HepG2 (cell line): ENCODE results near the gene OBSL1. TPM values are rescaled to one million over a fixed set of nuclear protein-coding genes. Genes with fewer than 3 reads are reported as not detected.

Source experiments
- CENPT ChIP-seq: sonication (generic); formaldehyde crosslinking; IDR thresholded peaks from 2 replicates; pipeline ENCODE4 v1.8.0; 2022; ENCODE audit warnings: low read depth, mild to moderate bottlenecking, moderate library complexity, missing genetic modification reagents
- EED ChIP-seq: sonication (generic); formaldehyde crosslinking; IDR thresholded peaks from 2 replicates; pipeline ENCODE4 v1.5.0; 2020; ENCODE audit warnings: mild to moderate bottlenecking, missing genetic modification reagents
- GATA4 ChIP-seq: sonication (generic); IDR thresholded peaks from 2 replicates; pipeline ENCODE4 v1.6.1; 2016; ENCODE audit warnings: antibody characterized with exemption, low read depth, borderline replicate concordance
- GTF2F1 ChIP-seq: fragments of 150-350 bp; IDR thresholded peaks from 2 replicates; pipeline ENCODE4 v1.6.1; 2014; ENCODE audit warnings: low read length
- HDAC2 ChIP-seq: sonication (generic); formaldehyde crosslinking; IDR thresholded peaks from 2 replicates; pipeline ENCODE4 v1.4.0; 2020; ENCODE audit warnings: missing genetic modification reagents
- KDM4B ChIP-seq: sonication (generic); formaldehyde crosslinking; IDR thresholded peaks from 2 replicates; pipeline ENCODE4 v1.4.0; 2020; ENCODE audit warnings: missing genetic modification reagents
- MAZ ChIP-seq, 2 experiments: sonication (generic) in 1 of 2; formaldehyde crosslinking in 1 of 2; IDR thresholded peaks; 2 replicates each; pipeline versions ENCODE4 v1.5.0 to v1.6.1; 2012 to 2020; ENCODE audit warnings: low read depth in 2 of 2, mild to moderate bottlenecking in 2 of 2, borderline replicate concordance in 1 of 2, improper control_type of control experiment in 1 of 2, low read length in 1 of 2, missing genetic modification reagents in 1 of 2, moderate library complexity in 1 of 2
- MBNL3 ChIP-seq: fragments of 250-450 bp; sonication (Bioruptor Pico); conservative IDR thresholded peaks from 2 replicates; pipeline ENCODE4 v1.8.0; 2022; ENCODE audit warnings: mild to moderate bottlenecking, inconsistent platforms
- NCOA5 ChIP-seq: sonication (generic); formaldehyde crosslinking; IDR thresholded peaks from 2 replicates; pipeline ENCODE4 v1.4.0; 2020; ENCODE audit warnings: missing genetic modification reagents
- NFYB ChIP-seq: sonication (generic); formaldehyde crosslinking; IDR thresholded peaks from 2 replicates; pipeline ENCODE4 v1.4.0; 2020; ENCODE audit warnings: missing genetic modification reagents
- NKX3-1 ChIP-seq: sonication (generic); formaldehyde crosslinking; IDR thresholded peaks from 2 replicates; pipeline ENCODE4 v1.5.0; 2020; ENCODE audit warnings: missing genetic modification reagents
- NR2C2 ChIP-seq: sonication (generic); formaldehyde crosslinking; IDR thresholded peaks from 2 replicates; pipeline ENCODE4 v1.4.0; 2020; ENCODE audit warnings: missing genetic modification reagents, mild to moderate bottlenecking, moderate library complexity, borderline replicate concordance
- PRMT3 ChIP-seq: sonication (generic); formaldehyde crosslinking; IDR thresholded peaks from 2 replicates; pipeline ENCODE4 v1.8.1; 2022; ENCODE audit warnings: low read depth, mild to moderate bottlenecking, moderate library complexity, missing genetic modification reagents, borderline replicate concordance
- RXRA ChIP-seq: sonication (generic); formaldehyde crosslinking; IDR thresholded peaks from 2 replicates; pipeline ENCODE4 v1.5.1; 2020; ENCODE audit warnings: missing genetic modification reagents
- SIX1 ChIP-seq: sonication (generic); formaldehyde crosslinking; IDR thresholded peaks from 2 replicates; pipeline ENCODE4 v1.4.0; 2020; ENCODE audit warnings: missing genetic modification reagents, borderline replicate concordance
- SMAD1 ChIP-seq: sonication (generic); formaldehyde crosslinking; IDR thresholded peaks from 2 replicates; pipeline ENCODE4 v1.4.0; 2020; ENCODE audit warnings: missing genetic modification reagents, low read depth, mild to moderate bottlenecking, borderline replicate concordance
- SMYD3 ChIP-seq: sonication (generic); formaldehyde crosslinking; IDR thresholded peaks from 2 replicates; pipeline ENCODE4 v1.8.1; 2023; ENCODE audit warnings: mild to moderate bottlenecking, missing genetic modification reagents
- SNAI1 ChIP-seq: sonication (generic); formaldehyde crosslinking; IDR thresholded peaks from 2 replicates; pipeline ENCODE4 v1.5.0; 2020; ENCODE audit warnings: mild to moderate bottlenecking, missing genetic modification reagents, borderline replicate concordance
- ZFX ChIP-seq: sonication (generic); formaldehyde crosslinking; IDR thresholded peaks from 2 replicates; pipeline ENCODE4 v1.4.0; 2020; ENCODE audit warnings: mild to moderate bottlenecking, low read depth, missing genetic modification reagents, moderate library complexity
- ZNF3 ChIP-seq: IDR thresholded peaks from 2 replicates; pipeline ENCODE4 v1.7.0; 2017; ENCODE audit warnings: inconsistent platforms
- ZNF329 ChIP-seq: sonication (generic); formaldehyde crosslinking; IDR thresholded peaks from 2 replicates; pipeline ENCODE4 v1.9.0; 2021; ENCODE audit warnings: low read depth, mild to moderate bottlenecking, missing genetic modification reagents
- ZNF552 ChIP-seq: sonication (generic); formaldehyde crosslinking; IDR thresholded peaks from 2 replicates; pipeline ENCODE4 v1.9.0; 2022; ENCODE audit warnings: missing genetic modification reagents, mild to moderate bottlenecking, borderline replicate concordance
- ZNF570 ChIP-seq: sonication (generic); formaldehyde crosslinking; IDR thresholded peaks from 2 replicates; pipeline ENCODE4 v1.4.0; 2020; ENCODE audit warnings: mild to moderate bottlenecking, missing genetic modification reagents, borderline replicate concordance
- ZNF672 ChIP-seq: sonication (generic); formaldehyde crosslinking; IDR thresholded peaks from 2 replicates; pipeline ENCODE4 v1.8.1; 2022; ENCODE audit warnings: missing genetic modification reagents
- ZNF747 ChIP-seq: sonication (generic); formaldehyde crosslinking; IDR thresholded peaks from 2 replicates; pipeline ENCODE4 v1.8.1; 2023; ENCODE audit warnings: missing genetic modification reagents, mild to moderate bottlenecking, borderline replicate concordance
- ZNF83 ChIP-seq: sonication (generic); formaldehyde crosslinking; IDR thresholded peaks from 2 replicates; pipeline ENCODE4 v1.4.0; 2020; ENCODE audit warnings: missing genetic modification reagents, mild to moderate bottlenecking, borderline replicate concordance
- ZNF883 ChIP-seq: sonication (generic); formaldehyde crosslinking; IDR thresholded peaks from 2 replicates; pipeline ENCODE4 v1.5.1; 2020; ENCODE audit warnings: mild to moderate bottlenecking, missing genetic modification reagents; ENCODE audit errors: not compliant biosample characterization
- polyA plus RNA-seq, 8 experiments: library from polyadenylated mRNA; depleted of rRNA in 3 of 8; stranded (reverse) in 7 of 8; unstranded in 1 of 8; fragments of >200 nt; fragmentation: Illumina TruSeq in 4 of 8; extraction: Trizol in 4 of 8; gene quantifications; 2 replicates each; pipeline versions ENCODE4 v1.2.1 to v1.2.3, GENCODE V29; 2011 to 2016; ENCODE audit warnings: low read depth in 4 of 8, missing spikeins in 1 of 8, mixed read lengths in 1 of 8; ENCODE audit not compliant: insufficient read depth in 1 of 8
- total RNA-seq, 5 experiments: library from RNA; depleted of rRNA; stranded (reverse); fragments of >200 nt; fragmentation: Illumina TruSeq; extraction: Trizol; gene quantifications; 2 replicates each; pipeline ENCODE4 v1.2.3, GENCODE V29; 2016; ENCODE audit warnings: low read depth in 1 of 5
- TF ChIP-seq, protein P1 (sequence below): fragments of 450-650 bp; IDR thresholded peaks from 2 replicates; pipeline ENCODE4 v1.6.1; 2017; ENCODE audit warnings: mild to moderate bottlenecking

Gene OBSL1
- total and polyA plus RNA-seq, 2 of the 13 experiments (the other 11 are each of a cell fraction or from before 2014, with no cell fraction given) = 86.7 to 218 TPM

DNA sequence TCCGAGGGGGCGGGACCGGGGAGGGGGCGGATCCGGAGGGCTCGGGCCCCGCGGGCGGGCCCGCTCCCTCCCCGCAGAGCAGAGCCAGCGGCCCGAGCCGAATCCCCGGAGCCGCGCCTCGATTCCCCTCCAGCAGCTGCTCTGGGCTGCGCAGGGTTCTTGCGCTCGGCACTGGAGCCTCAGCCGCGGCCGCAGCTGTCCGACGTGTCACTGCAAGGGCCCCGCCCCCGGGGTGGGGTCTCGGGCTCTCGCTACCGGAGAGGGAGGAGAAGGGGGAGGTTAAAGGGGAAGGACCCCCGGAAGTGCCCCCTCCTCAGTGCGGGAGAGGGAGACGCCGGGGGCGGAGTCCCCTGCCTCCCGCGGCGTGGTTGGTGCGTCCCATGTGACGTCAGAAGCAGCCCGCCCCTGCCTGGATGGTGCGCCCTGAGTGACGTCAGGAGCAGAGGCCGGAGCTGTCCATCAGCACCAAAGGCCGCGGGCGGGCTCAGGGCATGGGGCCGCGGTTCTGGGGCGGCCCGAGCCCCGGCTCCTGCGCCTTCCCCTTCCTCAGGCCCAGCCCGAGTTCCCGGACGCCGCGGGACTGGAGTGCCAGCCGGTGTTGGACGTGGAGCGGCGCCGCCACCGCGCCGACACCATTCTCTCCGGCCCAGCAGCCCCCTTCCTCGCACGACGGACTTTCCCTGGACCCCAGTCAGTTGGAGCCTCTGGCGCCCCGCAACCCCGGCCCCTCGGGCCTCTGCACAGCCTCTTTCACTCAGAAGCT, 27.6 kb downstream of the OBSL1 start, which contains the start of the genes CHPF and TMEM198 (continued):
- TF ChIP-seq MAZ (IDR thresholded peaks at IDR 0.05; ENCODE audit: borderline replicate concordance, low read depth, low read length) (peak; percentile 99), MAZ (CRISPR knock-in tag; IDR thresholded peaks at IDR 0.05; ENCODE audit: low read depth) (peak; percentile 93), KDM4B (peak; percentile 96), ZFX (CRISPR knock-in tag) (peak; percentile 78), ZNF570 (CRISPR knock-in tag) (no peak), HDAC2 (CRISPR knock-in tag) (peak; percentile 86), MBNL3 (no peak), SIX1 (CRISPR knock-in tag) (no peak), ZNF83 (CRISPR knock-in tag) (no peak), ZNF672 (CRISPR knock-in tag) (no peak), ZNF747 (CRISPR knock-in tag) (peak; percentile 86; the same call in 1 of the 2 replicates), NCOA5 (CRISPR knock-in tag) (0 out of 2 replicates have a peak, but pooled peaks have one; percentile 80), NFYB (CRISPR knock-in tag) (peak; percentile 82), GTF2F1 (no peak), SMYD3 (CRISPR knock-in tag) (peak; percentile 62; the same call in 1 of the 2 replicates), ZNF883 (CRISPR knock-in tag) (peak; percentile 96), NKX3-1 (CRISPR knock-in tag) (peak; percentile 92), ZNF329 (CRISPR knock-in tag) (no peak), PRMT3 (0 out of 2 replicates have a peak, but pooled peaks have one; percentile 22), GATA4 (peak; percentile 48; the same call in 1 of the 2 replicates), RXRA (CRISPR knock-in tag) (peak; percentile 73), EED (no peak), NR2C2 (CRISPR knock-in tag) (peak; percentile 95), ZNF3 (CRISPR knock-in tag) (no peak), SMAD1 (peak; percentile 26; the same call in 1 of the 2 replicates), CENPT (no peak), SNAI1 (CRISPR knock-in tag) (no peak), ZNF552 (CRISPR knock-in tag) (no peak)
- TF ChIP-seq, protein P1, sequence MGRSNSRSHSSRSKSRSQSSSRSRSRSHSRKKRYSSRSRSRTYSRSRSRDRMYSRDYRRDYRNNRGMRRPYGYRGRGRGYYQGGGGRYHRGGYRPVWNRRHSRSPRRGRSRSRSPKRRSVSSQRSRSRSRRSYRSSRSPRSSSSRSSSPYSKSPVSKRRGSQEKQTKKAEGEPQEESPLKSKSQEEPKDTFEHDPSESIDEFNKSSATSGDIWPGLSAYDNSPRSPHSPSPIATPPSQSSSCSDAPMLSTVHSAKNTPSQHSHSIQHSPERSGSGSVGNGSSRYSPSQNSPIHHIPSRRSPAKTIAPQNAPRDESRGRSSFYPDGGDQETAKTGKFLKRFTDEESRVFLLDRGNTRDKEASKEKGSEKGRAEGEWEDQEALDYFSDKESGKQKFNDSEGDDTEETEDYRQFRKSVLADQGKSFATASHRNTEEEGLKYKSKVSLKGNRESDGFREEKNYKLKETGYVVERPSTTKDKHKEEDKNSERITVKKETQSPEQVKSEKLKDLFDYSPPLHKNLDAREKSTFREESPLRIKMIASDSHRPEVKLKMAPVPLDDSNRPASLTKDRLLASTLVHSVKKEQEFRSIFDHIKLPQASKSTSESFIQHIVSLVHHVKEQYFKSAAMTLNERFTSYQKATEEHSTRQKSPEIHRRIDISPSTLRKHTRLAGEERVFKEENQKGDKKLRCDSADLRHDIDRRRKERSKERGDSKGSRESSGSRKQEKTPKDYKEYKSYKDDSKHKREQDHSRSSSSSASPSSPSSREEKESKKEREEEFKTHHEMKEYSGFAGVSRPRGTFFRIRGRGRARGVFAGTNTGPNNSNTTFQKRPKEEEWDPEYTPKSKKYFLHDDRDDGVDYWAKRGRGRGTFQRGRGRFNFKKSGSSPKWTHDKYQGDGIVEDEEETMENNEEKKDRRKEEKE = no peak
